ENCODE data around the gene HDGFL2.
"Not testable (repeated sequence)": the region's sequence is repeated elsewhere in the genome, so short reads cannot be mapped to it uniquely, and the experiment has no call there.

The HDGFL2 gene

DNA sequence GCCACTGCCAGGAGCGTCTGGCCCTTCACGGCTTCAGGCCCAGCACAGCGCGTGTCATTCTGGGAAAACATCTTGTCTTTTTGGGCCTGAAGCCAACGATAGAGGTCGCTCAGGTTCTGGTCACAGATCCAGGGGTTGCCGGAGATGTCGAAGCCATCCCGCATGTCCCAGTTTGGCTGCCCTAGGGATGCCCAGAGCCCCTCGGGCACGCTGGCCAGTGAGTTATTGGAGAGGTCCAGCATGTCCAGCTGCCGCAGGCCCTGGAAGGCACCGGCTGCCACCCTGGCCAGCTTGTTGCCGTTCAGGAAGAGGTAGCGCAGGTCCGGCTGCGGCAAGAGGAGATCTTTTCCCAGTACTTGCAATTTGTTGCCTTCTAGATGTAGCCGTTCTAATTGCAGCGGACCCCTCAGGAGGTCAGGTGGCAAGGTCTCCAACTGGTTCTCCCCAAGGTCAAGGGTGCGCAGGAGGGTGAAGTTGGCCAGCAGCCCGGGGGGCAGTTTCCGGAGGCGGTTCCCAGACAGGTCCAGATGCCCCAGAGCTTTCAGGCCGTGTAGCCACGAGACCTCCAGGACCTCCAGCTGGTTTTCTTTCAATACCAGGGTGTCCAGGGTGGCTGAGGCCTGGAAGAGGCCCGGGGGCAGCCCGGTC, 66.0 kb downstream of the HDGFL2 start:
- no peak for DNase-seq

DNA sequence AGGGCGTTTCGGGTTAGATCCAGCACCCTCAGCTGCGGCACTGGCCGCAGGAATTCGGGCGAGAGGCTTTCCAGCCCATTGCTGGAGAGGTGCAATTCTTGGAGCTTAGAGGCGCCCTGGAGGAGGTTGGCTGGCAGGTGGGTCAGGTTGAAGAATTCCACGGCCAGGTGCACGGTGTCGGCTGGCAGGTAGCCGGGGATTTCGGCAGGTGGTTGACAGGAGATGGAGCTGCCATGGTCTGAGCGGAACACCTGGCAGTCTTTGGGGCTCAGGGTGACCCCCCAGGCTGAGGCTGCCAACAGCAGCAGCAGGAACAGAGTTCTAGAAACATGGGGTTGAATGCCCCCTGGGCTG, 66.5 kb downstream of the HDGFL2 start:
- DNase-seq: no peak

DNA sequence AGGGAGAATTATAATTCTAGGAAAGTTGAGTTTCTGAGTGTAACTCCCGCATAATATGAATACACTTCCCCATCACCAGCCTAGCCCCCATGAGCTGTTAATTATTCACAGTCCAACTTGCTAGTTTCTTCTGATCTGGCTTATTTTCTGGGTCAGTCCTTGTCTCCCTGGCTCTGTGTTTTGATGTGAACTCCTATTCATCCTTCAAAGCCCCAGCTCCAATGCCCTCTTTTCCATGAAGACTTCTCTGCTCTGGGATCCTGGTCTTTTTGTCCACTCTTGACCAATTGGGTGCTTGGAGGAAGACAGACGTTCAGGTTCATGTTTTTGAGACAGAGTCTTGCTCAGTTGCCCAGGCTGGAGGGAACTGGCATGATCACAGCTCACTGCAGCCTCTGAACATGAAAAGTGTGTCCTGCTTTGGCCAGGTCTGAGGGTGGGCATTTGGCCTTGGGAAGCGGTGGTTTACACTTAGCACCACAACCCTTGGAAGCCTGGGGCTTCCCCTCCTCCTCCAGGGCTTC, 67.1 kb downstream of the HDGFL2 start:
- no peak for DNase-seq

GRCh38 chr19:4539693-4540581, 67.8 kb downstream of the HDGFL2 start, which contains the start of gene LRG1:
Gene LRG1 (minus strand): TSS chr19:4540036. CDS start chr19:4540013, 23 bp downstream.
- no peak for DNase-seq

DNA sequence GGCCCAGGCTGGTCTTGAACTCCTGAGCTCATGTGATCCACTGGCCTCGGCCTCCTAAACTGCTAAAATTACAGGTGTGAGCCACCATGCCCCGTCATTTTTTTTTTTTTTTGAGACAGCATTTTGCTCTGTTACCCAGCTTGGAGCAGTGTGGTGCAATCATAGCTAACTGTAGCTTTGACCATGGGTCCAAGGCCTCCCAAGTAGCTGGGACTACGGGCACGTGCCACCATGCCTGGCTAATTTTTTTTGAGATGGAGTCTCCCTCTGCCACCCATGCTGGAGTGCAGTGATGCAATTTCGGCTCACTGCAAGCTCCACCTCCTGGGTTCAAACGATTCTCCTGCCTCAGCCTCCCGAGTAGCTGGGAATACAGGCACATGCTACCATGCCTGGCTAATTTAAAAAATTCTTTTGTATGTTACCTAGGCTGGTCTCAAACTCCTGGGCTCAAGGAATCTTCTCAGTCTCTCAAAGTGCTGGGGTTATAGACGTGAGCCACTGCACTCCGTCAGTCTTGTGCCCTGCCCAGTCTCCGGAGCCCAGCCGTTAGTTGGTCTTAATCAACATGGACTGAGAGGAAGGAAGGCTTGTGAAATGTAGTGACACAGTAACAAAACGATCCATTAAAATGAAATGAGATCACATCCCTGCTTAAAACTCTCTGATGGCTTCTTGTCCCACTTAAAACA, 69.2 kb downstream of the HDGFL2 start:
- no peak for DNase-seq

- not testable (repeated sequence) for DNase-seq
Measured at GRCh38 chr19:4541806-4542145, 69.7 kb downstream of the HDGFL2 start.

GRCh38 chr19:4542896-4543841, 71.1 kb downstream of the HDGFL2 start:
- no peak for DNase-seq

DNA sequence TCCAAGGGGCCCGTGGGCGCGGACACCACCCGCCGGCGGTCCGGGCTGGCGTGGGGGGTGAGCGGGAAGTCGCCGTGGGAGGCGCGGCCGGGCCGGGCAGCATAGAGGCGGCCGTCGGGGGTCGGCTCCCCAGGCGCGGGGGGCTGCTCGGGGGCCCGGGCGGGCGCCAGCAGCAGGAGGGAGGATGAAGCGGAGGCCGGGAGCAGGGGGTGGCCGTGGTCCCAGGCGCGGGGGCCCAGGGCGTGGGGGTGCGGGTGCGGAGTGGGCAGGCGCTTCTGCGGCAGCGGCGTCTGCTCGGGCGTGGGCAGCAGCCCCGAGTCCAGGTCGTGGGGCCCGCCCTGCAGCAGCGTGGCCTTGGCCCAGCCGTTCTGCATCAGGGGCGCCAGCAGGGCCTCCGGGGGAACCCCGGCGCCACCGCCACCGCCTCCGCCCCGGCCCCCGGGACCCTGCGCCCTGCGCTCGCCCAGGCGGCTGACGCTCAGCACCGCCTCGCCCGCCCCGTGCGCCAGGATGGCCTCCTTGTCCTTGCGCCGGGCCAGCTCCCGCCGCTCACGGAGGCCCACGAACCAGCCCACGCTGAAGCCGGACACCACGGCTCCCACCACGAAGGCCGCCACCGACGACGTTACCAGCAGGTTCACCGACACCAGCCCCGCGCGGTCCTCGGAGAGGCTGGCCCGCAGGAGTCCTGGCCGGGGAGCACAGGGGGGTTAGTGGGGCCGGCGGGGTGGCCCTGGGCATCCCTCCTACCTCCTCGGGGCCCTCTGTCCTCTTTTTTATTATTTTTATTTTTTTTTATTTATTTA, 71.9 kb downstream of the HDGFL2 start:
- no peak for DNase-seq

DNA sequence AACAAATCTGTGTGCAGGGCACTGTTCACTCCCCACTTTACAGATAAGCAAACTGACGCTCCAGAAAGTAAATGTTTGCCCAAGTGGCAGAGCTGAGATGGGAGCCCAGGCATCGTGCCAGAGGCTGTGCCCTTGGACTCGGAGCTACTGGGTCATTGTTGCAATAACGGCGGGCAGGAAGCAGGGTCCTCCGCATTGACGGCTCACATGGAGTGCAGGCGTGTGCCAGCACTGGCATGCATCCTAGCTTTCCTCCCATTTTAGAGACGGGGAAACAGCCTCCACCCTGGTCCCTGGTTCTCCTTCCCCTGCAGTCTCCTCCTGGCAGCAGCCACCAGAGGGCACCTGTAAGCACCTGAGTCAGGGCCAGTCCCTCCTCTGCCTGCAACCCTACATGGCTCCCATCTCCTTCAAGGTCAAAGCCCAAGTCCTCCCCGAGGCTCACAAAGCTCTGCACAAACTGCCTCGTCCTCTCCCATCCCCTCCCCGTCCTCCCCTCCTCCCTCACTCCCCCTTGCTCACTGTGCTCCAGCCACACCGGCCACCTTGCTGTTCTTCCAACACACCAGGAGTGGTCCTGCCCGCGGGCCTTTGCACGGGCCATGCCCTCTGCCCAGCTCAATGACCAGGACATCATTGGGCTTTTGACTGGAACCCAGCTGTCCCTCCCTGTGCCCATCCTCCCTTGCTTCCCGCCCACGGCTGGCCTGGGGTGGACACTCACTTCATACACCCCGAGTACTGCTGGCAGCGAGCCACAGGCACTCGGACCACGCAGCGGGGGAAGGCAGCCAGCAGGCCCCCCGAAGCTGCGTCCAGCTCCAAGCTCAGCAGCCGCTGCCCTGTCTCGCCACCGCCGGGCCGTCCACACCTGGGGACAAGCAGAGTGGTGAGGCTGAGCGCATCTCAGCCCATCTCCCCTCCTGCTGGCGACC, 75.5 kb downstream of the HDGFL2 start:
- no peak for DNase-seq

GRCh38 chr19:4548238-4548584, 76.1 kb downstream of the HDGFL2 start:
- no peak for DNase-seq

DNA sequence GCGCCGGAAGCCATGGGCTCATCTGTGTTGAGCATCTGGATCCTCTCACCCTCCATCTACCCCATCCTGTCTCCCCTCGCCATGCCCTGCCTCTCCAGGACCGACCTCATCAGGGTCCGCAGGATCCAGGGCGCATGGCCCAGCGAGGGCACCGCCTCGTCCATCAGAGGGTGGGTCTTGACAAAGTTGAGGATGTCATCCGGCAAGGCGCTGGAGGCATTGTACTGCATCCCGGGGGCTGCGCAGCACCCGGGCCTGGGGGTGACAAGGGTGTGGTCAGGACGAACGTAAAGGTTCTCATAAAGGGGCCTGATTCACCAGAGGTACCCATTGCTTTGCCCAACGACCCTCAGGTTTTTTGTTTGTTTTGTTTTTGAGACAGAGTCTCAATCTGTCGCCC, 77.9 kb downstream of the HDGFL2 start:
- DNase-seq: no peak

DNA sequence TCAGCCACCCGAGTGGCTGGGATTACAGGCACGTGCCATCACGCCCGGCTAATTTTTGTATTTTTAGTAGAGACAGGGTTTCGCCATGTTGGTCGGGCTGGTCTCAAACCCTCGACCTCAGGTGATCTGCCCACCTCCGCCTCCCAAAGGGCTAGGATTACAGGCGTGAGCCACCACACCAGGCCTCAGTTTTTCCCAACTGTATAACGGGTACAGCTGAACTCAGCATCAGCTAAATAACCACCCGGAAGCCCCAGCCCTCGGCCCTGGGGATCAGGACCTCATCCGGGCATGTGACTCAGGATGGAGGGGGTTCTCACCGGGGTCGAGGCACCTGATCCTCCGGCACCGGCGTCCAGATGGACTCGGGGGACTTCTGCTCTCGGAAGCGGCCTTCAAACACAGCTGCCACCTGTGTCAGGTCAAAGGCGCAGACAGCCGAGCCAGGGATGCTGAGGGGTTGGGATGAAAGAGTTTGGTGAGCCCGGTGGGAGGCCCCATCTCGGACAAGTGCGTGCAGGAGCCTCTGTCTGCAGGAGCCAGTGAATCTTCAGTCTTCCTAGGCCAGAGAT, 78.5 kb downstream of the HDGFL2 start:
- DNase-seq: no peak

Data from NCI-H1930 (cell line).